SU-DHL-6 (cell line): ENCODE data around the gene MTG2.

Experiments used
- CTCF ChIP-seq: fragments of 200-600 bp; sonication (generic); IDR thresholded peaks from one replicate; pipeline ENCODE4 v1.5.1; 2017; ENCODE audit warnings: antibody characterized with exemption, mild to moderate bottlenecking, low read length, moderate library complexity; ENCODE audit not compliant: insufficient read depth, poor library complexity, severe bottlenecking
- EZH2phosphoT487 ChIP-seq: fragments of 200-600 bp; sonication (generic), shearing (Covaris generic); conservative IDR thresholded peaks from 2 replicates; pipeline ENCODE4 v1.6.1; 2018; ENCODE audit warnings: mild to moderate bottlenecking, antibody characterized with exemption, low read length, moderate library complexity, mixed read lengths

GRCh38 chr20:62236200-62236599 lies 53.4 kb downstream of the MTG2 start:
- TF ChIP-seq CTCF: no peak
- no peak for TF ChIP-seq EZH2phosphoT487
